GM21825 (cell line): Measurements from ENCODE around the gene RND3.

ENCODE experiments used
- ATAC-seq: cut with Tn5 transposase; IDR thresholded peaks from one replicate; pipeline ENCODE4 v1.9.1; 2021; ENCODE audit warnings: mild to moderate bottlenecking, moderate library complexity; ENCODE audit not compliant: unreplicated experiment

The RND3 gene, protein sequence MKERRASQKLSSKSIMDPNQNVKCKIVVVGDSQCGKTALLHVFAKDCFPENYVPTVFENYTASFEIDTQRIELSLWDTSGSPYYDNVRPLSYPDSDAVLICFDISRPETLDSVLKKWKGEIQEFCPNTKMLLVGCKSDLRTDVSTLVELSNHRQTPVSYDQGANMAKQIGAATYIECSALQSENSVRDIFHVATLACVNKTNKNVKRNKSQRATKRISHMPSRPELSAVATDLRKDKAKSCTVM

DNA sequence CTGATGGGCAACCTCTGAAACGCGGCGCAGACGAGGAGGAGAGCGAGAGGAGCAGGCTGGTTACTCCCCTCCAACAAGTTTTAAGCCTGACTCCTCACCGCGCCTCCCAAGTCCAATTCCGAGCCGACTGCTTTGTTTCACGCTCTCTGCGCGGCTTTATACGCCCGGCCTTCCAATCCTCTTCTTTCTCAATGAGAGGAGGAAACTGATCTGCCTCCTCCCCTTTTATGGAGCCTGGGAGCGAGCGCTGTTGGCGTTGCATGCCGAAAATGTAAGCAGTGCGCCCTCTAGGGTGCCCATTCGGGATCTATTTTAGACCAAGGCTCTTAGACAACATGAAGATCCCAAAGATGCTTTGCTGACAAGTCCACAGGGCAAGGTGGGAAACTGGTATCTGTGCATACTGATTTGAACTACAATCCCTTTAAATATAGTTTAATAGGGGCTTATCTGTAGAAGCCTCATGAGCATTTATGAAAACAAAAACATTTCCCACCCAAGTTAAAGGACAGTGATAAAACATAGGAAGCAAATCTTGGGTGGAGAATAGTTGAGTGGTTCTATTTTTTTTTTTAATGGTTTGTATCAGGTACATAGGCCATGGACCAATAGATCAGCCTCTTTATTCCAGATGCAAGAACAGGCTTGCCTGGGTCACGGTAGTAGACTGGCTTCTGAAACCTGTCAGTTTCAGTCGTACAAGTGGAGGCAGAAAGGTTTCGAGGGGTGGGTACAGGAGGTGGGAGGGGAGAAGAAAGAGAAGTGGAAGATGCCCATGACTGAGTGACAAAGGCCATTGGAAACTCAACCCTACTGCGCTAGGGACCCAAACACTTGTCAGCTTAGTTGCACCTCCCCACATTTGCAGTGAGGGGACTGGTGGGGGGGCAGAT, at the start of gene RND3:
TSS of gene RND3 (minus strand) at position 131 of the 893 bp plus-strand sequence. CDS start 250 bp downstream, outside the sequence.
- ATAC-seq = peak; percentile 83

DNA sequence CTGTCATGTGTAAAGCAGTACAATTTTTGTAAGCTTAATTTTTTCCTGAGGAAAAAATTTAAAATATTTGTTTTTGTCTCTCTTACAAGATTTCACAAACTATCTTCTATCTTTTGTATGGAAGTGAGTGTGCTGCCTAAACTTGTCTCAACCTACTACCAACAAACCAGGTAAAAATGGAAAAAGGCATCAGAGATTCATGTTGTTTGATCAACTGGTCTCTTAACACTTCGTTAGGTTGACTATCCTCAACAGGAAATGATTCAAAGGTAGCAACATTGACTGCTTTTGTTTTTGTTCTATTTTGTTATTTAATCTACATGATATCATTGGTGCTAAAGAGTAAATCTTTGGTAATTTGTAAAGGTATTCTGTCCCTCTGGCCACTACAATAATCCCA, 47.7 kb upstream of the RND3 start:
- no peak for ATAC-seq

GRCh38 chr2:150532879-150533278, 45.4 kb upstream of the RND3 start:
- no peak for ATAC-seq

GRCh38 chr2:150532020-150532419, 44.6 kb upstream of the RND3 start:
- no peak for ATAC-seq

DNA sequence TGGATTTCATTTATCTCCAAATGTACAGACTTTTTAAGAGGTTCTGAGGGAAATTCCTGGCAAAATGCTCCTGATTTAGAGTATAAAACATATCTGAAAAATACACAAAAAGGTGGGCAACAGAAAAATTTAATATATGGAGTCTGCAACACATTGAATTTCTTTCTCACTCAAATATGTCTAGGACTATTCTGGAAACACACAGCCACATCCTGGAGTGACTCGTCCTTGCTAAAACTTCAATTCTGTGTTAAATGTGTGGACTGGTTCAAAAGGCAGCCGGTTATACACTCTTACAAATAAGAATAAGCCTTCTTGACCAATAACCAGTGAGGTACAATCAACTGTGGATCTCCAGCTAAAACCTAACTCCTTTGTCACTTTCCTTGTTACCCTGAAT, 44.1 kb upstream of the RND3 start:
- ATAC-seq = no peak

DNA sequence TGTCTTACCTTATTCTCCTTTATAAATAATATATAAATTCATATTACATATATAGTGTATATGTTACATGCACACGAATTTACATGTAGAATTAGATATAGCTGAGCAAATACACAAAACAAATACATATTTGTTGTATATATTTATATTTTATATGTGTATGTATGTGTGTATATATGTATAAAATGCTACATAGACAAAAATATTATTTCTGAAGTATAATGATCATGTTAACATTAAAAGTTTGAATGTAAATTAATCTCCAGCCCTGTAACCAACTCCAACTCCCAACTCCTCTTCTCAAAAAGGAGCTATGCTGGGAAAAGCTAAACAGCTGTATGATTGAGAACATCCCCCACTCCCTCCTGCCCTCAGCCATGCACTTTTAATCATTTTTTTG, 42.7 kb upstream of the RND3 start:
- no peak for ATAC-seq

DNA sequence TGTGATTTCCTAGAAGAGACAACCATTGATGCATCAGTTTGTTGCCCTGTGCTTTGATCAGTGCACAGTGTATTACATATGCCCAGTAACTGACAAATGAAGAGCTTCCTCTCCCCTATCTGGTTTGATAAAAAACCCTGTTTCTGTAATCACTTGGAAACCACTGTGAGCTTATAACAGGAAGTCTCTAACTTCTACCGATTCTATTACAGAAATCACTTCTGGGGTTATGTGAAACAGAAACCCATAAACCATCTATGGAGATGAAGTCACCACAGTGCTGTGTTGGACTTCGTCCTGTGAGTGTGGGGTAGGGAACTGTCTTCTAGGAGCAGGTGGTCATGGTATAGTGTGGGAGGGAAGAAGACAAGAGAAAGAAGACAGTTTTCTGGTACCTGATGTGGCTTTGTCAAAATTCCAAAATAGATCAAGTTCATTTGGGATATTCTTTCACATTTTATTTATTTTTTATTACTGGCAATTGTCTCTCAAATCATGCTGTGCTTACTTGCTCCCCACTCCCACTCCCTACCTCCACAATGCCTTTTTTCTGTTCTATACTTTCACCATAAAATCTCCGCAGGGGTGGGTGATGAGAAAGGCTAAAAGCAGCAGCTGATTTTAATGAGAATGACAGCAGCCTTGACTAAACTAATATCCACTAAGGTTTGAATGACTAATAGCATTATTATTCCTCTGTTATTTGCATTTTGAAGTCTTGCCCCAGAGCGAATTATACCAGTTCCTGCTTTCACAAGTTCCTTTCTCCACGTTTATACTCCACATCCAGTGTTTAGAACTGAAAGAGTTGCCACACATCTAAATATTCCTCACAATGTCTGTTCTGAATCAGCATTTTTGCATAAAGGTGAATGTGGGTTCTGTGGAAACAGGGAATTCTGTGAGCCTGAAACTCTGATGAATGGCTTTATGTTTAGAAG, 41.7 kb upstream of the RND3 start:
- peak; percentile 70 for ATAC-seq

DNA sequence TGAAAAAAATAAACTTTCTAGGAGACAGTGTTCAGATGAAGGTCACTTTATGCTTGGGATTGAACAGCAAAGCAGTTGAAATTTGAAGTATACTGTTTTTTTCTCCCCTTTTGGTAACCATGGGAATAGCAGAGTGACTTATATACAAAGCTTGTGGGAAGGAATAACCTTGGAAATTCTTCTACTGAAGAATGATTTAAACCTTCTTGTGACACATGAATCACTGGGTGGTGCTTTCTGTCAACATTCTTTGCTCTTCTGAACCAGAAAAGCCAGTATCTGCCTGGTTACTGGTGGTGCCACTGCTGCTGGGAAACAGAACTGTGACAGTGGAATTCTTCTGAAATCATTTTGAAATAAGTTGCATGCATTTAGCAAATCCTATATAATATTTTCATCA, 39.4 kb upstream of the RND3 start:
- ATAC-seq = no peak

GRCh38 chr2:150526006-150526405, 38.5 kb upstream of the RND3 start:
- ATAC-seq = no peak

DNA sequence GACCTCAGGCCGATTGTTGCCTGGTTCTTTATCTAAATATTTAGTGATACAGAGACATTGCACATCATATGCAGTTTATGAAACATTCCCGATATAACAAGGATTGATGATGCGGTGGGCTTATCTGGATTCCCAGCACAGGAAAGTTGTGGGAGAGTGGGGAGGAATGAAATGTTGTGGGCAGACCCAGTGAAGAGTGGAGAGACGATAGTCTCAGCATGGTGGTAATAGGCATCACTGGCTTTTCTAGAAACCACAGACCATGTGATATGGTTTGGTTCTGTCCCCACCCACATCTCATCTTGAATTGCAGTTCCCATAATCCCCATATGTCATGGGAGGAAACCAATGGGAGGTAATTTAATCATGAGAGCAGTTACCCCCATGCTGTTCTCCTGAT, 34.8 kb upstream of the RND3 start:
- ATAC-seq = no peak

DNA sequence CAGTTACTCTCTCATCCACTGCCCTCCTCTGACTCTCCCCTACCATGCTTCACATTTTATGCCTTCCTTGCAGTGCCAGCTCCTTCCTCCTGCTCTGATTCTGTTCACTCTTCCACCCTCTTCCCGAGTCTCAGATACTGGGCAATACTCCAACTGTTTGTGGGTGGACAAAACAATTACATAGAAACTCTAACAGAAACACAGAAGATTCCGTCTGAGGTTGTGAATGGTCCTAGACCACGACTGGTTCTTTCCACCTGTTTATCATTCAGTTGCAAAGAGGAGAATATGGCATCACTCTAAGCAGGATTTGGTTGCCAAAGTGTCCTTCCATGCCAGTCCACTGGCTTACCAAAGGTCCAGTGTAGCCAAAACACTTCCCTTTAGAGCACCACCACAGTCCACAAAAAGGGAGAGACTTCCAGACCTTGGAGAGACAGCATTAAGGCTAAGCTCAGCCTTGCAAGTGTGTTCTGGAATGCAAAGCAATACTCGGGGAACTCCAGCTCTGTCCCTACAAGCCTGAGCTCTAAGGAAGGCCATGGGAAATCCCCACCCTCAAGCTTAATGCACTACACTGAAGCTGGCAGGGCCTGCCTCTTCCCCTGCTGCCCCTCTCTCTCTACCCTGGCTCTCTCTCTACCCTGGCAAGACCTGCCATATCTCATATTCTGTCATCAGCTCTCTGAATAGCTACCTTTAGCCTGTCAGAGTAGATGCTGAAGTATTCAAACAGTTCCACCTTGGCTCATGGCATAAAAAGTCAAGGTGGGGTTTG, 33.6 kb upstream of the RND3 start:
- no peak for ATAC-seq

- ATAC-seq = no peak
Observed at GRCh38 chr2:150520033-150520432, 32.6 kb upstream of the RND3 start.

GRCh38 chr2:150517951-150518680, 30.6 kb upstream of the RND3 start:
- no peak for ATAC-seq

DNA sequence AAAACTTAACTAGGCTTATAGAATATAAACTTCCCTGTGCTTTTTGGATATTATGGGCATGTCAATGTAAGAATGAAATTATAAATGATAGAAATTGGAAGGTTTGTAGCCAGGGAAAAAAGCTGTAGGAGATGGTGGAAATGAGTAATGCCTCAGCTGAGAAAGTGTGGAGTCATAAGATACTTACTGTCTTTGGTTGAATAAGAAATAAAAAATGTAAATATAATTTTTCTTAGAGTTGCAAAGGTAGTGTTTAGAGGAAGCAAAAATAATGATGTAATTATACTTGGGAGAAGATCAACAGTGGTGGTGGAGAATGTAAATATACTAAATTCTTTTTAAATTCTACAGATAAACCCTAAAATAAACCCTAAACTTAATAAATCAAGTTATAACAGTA, 26.2 kb upstream of the RND3 start:
- ATAC-seq = no peak

DNA sequence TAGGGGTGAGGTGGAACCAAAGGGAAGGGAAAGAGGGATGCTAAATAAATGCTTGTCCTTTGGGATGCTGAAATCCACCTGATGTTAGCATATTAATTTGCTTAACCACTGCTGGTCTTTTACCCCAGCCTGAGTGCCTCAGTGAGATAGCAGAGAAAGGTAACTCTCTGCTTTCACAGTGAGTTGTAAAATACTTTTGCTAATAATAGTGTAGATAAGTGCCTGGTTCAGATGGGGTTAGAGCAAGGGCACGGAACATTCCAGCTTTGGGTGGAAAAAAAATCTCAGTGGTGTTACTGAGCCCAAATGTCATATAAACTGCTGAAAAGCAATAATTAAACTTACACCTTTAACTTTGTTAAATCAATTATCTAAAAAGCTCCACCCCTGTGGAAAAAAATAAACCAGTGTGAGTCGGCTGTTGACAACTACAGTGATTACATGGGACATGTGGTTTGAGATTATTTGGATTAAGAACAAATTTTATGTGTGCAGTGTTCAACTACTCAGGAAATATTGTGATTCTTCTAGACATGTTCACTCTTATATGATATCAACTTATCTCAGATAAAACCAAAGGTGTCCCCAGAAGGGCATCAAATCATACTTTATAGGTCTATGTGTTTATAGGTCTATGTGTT, 21.1 kb upstream of the RND3 start:
- ATAC-seq = no peak

DNA sequence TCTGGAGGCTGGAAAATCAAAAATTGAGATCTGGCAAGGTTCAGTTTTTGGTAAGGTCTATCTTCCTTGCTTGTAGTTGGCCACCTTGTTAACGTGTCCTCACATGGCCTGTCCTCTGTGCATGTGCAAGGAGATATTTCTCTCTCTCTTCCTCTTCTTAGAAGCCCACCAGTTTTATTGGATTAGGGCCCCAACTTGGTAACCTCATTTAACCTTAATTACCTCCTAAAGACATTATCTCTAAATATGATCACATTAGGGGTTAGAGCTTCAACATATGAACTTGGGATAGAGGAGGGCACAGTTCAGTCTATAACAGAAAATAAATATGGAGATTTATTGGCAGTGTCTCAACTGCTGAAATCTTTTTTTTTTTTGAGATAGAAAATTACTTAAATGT, 19.6 kb upstream of the RND3 start:
- no peak for ATAC-seq

GRCh38 chr2:150505178-150505577, 17.7 kb upstream of the RND3 start:
- ATAC-seq = no peak

GRCh38 chr2:150495993-150496627, 8.6 kb upstream of the RND3 start:
- ATAC-seq = no peak

GRCh38 chr2:150495001-150495400, 7.5 kb upstream of the RND3 start:
- ATAC-seq = no peak
